GM23248 (cell line): ENCODE data around the gene NUBP2.

Source experiments
- EZH2 ChIP-seq: fragments of 200-600 bp; sonication (generic); IDR thresholded peaks from 2 replicates; pipeline ENCODE4 v1.6.1; 2018; ENCODE audit warnings: antibody characterized with exemption, mild to moderate bottlenecking; ENCODE audit not compliant: insufficient read depth, poor library complexity, severe bottlenecking
- EZH2phosphoT487 ChIP-seq: fragments of 200-600 bp; sonication (generic); IDR thresholded peaks from 2 replicates; pipeline ENCODE4 v1.6.1; 2018; ENCODE audit warnings: antibody characterized with exemption, moderate library complexity, mild to moderate bottlenecking, low read depth; ENCODE audit not compliant: insufficient read depth

GRCh38 chr16:1809281-1809801 is 26.6 kb downstream of the NUBP2 start:
- TF ChIP-seq EZH2 (no peak), EZH2phosphoT487 (no peak)
